GM19372 (cell line): ENCODE measurements around the gene DVL3.

ENCODE experiments used
- ATAC-seq: cut with Tn5 transposase; IDR thresholded peaks from one replicate; pipeline ENCODE4 v1.9.1; 2021; ENCODE audit warnings: mild to moderate bottlenecking, low read depth, moderate library complexity; ENCODE audit not compliant: unreplicated experiment

The DVL3 gene

GRCh38 chr3:184175981-184176376, 20.8 kb downstream of the DVL3 start:
- ATAC-seq: no peak

GRCh38 chr3:184176377-184177330, 21.5 kb downstream of the DVL3 start:
- ATAC-seq: no peak

- no peak for ATAC-seq
These were observed 22.2 kb downstream of the DVL3 start for GRCh38 chr3:184177331-184177731.

GRCh38 chr3:184177767-184178306, 22.7 kb downstream of the DVL3 start:
- no peak for ATAC-seq

- no peak for ATAC-seq
These were observed 23.5 kb downstream of the DVL3 start for GRCh38 chr3:184178521-184179138.

GRCh38 chr3:184180165-184180564, 25.0 kb downstream of the DVL3 start:
- no peak for ATAC-seq

GRCh38 chr3:184181596-184181995, 26.4 kb downstream of the DVL3 start:
- ATAC-seq: no peak

- ATAC-seq: no peak
These were observed 28.5 kb downstream of the DVL3 start for GRCh38 chr3:184183679-184184078.

GRCh38 chr3:184184546-184185230, 29.5 kb downstream of the DVL3 start:
- ATAC-seq: no peak

- peak; percentile 93 for ATAC-seq
These were observed 30.4 kb downstream of the DVL3 start for GRCh38 chr3:184185461-184186183.

GRCh38 chr3:184186184-184186901, 31.2 kb downstream of the DVL3 start, which contains the start of gene ABCF3:
Gene ABCF3, plus strand, starts transcription at chr3:184186199. Its CDS starts 9 bp downstream, at chr3:184186208.
- ATAC-seq: peak; percentile 2

- no peak for ATAC-seq
These were observed 31.7 kb downstream of the DVL3 start for GRCh38 chr3:184186902-184187207.

GRCh38 chr3:184188080-184188479, 32.9 kb downstream of the DVL3 start:
- ATAC-seq: no peak

GRCh38 chr3:184189421-184189820, 34.2 kb downstream of the DVL3 start:
- ATAC-seq: no peak

GRCh38 chr3:184192889-184193288, 37.7 kb downstream of the DVL3 start:
- no peak for ATAC-seq

- ATAC-seq: no peak
These were observed 38.9 kb downstream of the DVL3 start for GRCh38 chr3:184193991-184194539.

- no peak for ATAC-seq
These were observed 41.4 kb downstream of the DVL3 start for GRCh38 chr3:184196536-184196935.

- no peak for ATAC-seq
These were observed 43.3 kb downstream of the DVL3 start for GRCh38 chr3:184198509-184198908.

GRCh38 chr3:184200825-184201224, 45.6 kb downstream of the DVL3 start:
- ATAC-seq: no peak
